Sigmoid colon (tissue), 3 donors: ENCODE data around the gene ACOXL.

Experiments
- CTCF ChIP-seq, 4 experiments: fragments of 450-650 bp in 3 of 4; fragments of 200-600 bp in 1 of 4; IDR thresholded peaks; one replicate each; pipeline ENCODE4 v1.5.1; 2016 to 2019; ENCODE audit warnings: antibody characterized with exemption in 4 of 4, mild to moderate bottlenecking in 3 of 4, moderate library complexity in 2 of 4
- POLR2A ChIP-seq, 2 donors: fragments of 450-650 bp; IDR thresholded peaks; one replicate each; pipeline ENCODE4 v1.6.1; 2016; ENCODE audit warnings: antibody characterized with exemption in 2 of 2, mild to moderate bottlenecking in 2 of 2, moderate library complexity in 2 of 2

- no peak for TF ChIP-seq CTCF (IDR thresholded peaks at IDR 0.05)
- no peak for TF ChIP-seq POLR2A (IDR thresholded peaks at IDR 0.05)
Measured at GRCh38 chr2:110842048-110842447, 109.7 kb downstream of the ACOXL start.
